Esophagus (tissue), 2 donors: ENCODE data around the gene PITPNC1. TPM values are rescaled to one million over a fixed set of nuclear protein-coding genes. Genes with fewer than 3 reads are reported as not detected.
"Not testable (repeated sequence)": the region's sequence is repeated elsewhere in the genome, so short reads cannot be mapped to it uniquely, and the experiment has no call there.

Experiments
- H3K27ac ChIP-seq, 2 donors: one replicate each; pipeline ENCODE4 v1.5.1; 2013; ENCODE audit warnings: low read depth in 2 of 2, mild to moderate bottlenecking in 2 of 2, inconsistent platforms in 1 of 2, low read length in 1 of 2, moderate library complexity in 1 of 2
- H3K27me3 ChIP-seq, 2 donors: one replicate each; pipeline ENCODE4 v1.6.1; 2013; ENCODE audit warnings: low read length in 2 of 2, control low read depth in 1 of 2, mild to moderate bottlenecking in 1 of 2; ENCODE audit not compliant: insufficient read depth in 2 of 2, control insufficient read depth in 1 of 2
- H3K36me3 ChIP-seq, 2 donors: one replicate each; pipeline ENCODE4 v1.6.1; 2013; ENCODE audit warnings: low read length in 1 of 2; ENCODE audit not compliant: control insufficient read depth in 2 of 2, insufficient read depth in 2 of 2
- H3K4me1 ChIP-seq, 2 donors: one replicate each; pipeline ENCODE4 v1.6.1; 2013; ENCODE audit warnings: low read length in 1 of 2; ENCODE audit not compliant: control insufficient read depth in 2 of 2, insufficient read depth in 2 of 2
- H3K4me3 ChIP-seq, 2 donors: one replicate each; pipeline ENCODE4 v1.5.1; 2013; ENCODE audit warnings: low read length in 2 of 2, mild to moderate bottlenecking in 2 of 2, low read depth in 1 of 2, moderate library complexity in 1 of 2
- H3K9me3 ChIP-seq, 2 donors: one replicate each; pipeline ENCODE4 v1.6.1; 2013; ENCODE audit warnings: mild to moderate bottlenecking in 2 of 2, low read depth in 1 of 2, low read length in 1 of 2, moderate library complexity in 1 of 2; ENCODE audit not compliant: control insufficient read depth in 2 of 2, insufficient read depth in 1 of 2
- WGBS, 2 donors: extraction: QIAGEN DNeasy Blood & Tissue Kit; methylation state at CpG; one replicate each; pipeline ENCODE4 v1.1.7; 2013; 5-methylcytosine and 5-hydroxymethylcytosine counted together
- polyA plus RNA-seq, 2 donors: library from polyadenylated mRNA; stranded (reverse); fragments of 200-250 nt; gene quantifications; one replicate each; pipeline ENCODE4 v1.2.3, GENCODE V29; 2013
- donor health status: healthy with polysubstance abuse.
- donor health status: Bipolar disorder and iron deficiency.

Gene PITPNC1
- polyA plus RNA-seq, 2 donors, result 7.9 to 9.6 TPM

DNA sequence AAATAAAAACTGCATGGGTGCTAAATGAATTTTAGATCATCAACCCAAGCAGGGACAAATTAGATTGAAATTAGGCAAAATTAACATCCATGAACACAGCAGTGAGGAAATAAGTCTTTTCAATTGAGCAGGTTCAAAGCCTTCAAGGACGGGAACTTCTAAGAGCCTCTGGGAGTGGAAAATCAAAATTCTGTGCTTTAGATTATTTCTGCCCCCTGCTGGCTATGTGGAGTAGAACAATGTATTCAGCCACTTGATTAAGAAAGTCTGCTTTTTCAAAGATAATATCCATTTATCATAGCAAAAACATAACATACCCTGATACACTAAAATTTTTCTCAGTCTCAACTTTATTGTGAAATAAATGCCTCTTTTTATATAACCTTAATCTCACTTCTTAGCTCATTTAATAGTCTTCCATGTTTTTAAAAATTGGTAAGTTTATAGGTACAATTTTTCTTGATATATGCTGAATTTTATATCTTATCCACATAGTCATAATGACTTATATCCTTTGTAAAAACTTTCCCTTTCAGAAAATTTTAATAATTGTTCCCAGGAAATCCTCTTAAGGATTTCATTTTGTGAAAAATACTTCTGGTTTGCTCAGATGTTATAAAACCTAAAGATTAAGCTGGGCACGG lies 312.6 kb downstream of the PITPNC1 start:
- peaks cover 2 to 6% of the 10 kb centered on the region in 2 donors for H3K36me3 ChIP-seq
- H3K27me3 ChIP-seq, result no peaks in the 10 kb centered on the region
- WGBS, 2 donors, result 44 to 46% methylated on average over 2 of the region's 2 CpGs
- H3K27ac ChIP-seq, result no peak overlapping the region
- H3K4me1 ChIP-seq, result no peaks in the 10 kb centered on the region
- no peak overlapping the region for H3K4me3 ChIP-seq
- no peaks in the 10 kb centered on the region for H3K9me3 ChIP-seq

GRCh38 chr17:67693811-67694210 lies 316.7 kb downstream of the PITPNC1 start:
- Histone ChIP-seq H3K36me3 (peaks cover 0 to 3% of the 10 kb centered on the region in 2 donors), H3K27me3 (no peaks in the 10 kb centered on the region), H3K9me3 (no peaks in the 10 kb centered on the region), H3K4me1 (no peaks in the 10 kb centered on the region), H3K27ac (no peak overlapping the region), H3K4me3 (no peak overlapping the region)

DNA sequence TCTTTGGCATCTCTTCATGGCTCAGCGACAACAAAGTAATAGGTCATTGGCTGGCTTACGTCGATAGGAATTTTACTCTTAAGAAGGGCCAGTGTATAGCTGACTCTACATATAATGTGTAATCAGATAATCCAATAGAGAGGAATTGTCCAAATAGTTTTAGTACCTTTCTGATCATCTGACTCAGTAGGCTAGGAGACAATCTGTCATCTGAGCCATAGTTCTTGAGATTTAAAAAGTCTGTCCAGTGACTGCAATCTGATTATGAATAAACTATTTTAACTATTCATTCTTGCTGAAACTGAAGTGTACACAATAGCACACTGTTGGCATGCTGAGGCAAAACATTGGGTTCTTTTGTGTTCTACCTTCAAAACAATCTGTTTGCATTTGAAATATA lies 319.3 kb downstream of the PITPNC1 start:
- no peaks in the 10 kb centered on the region for H3K27me3 ChIP-seq
- H3K4me3 ChIP-seq, result no peak overlapping the region
- WGBS, 2 donors, result 61 to 67% methylated on average over 3 of the region's 3 CpGs
- peaks cover 0 to 3% of the 10 kb centered on the region in 2 donors for H3K36me3 ChIP-seq
- no peaks in the 10 kb centered on the region for H3K9me3 ChIP-seq
- no peaks in the 10 kb centered on the region for H3K4me1 ChIP-seq
- no peak overlapping the region for H3K27ac ChIP-seq

- Histone ChIP-seq H3K9me3 (no peaks in the 10 kb centered on the region), H3K4me3 (no peak overlapping the region), H3K36me3 (peaks cover 0 to 3% of the 10 kb centered on the region in 2 donors), H3K27me3 (no peaks in the 10 kb centered on the region), H3K4me1 (no peaks in the 10 kb centered on the region), H3K27ac (no peak overlapping the region)
- 85% methylated on average over 4 of the region's 4 CpGs for WGBS, 2 donors
These were observed 319.9 kb downstream of the PITPNC1 start for GRCh38 chr17:67696853-67697498.

- H3K4me1 ChIP-seq, result no peaks in the 10 kb centered on the region
- no peak overlapping the region for H3K27ac ChIP-seq
- 69 to 73% methylated on average over 5 of the region's 5 CpGs for WGBS, 2 donors
- no peaks in the 10 kb centered on the region for H3K27me3 ChIP-seq
- no peaks in the 10 kb centered on the region for H3K36me3 ChIP-seq
- H3K4me3 ChIP-seq, result no peak overlapping the region
- H3K9me3 ChIP-seq, result no peaks in the 10 kb centered on the region
These were observed 323.1 kb downstream of the PITPNC1 start for GRCh38 chr17:67700037-67700724.

- Histone ChIP-seq H3K9me3 (no peaks in the 10 kb centered on the region), H3K36me3 (no peaks in the 10 kb centered on the region), H3K4me1 (no peaks in the 10 kb centered on the region), H3K4me3 (no peak overlapping the region), H3K27me3 (no peaks in the 10 kb centered on the region), H3K27ac (no peak overlapping the region)
- WGBS, 2 donors, result 82 to 86% methylated on average over 1 of the region's 1 CpG
These were observed 323.6 kb downstream of the PITPNC1 start for GRCh38 chr17:67700725-67701119.

- WGBS, 2 donors, result 92 to 94% methylated on average over 8 of the region's 8 CpGs
- not testable (repeated sequence) for H3K9me3 ChIP-seq
These were observed 325.8 kb downstream of the PITPNC1 start for GRCh38 chr17:67702861-67703260.

DNA sequence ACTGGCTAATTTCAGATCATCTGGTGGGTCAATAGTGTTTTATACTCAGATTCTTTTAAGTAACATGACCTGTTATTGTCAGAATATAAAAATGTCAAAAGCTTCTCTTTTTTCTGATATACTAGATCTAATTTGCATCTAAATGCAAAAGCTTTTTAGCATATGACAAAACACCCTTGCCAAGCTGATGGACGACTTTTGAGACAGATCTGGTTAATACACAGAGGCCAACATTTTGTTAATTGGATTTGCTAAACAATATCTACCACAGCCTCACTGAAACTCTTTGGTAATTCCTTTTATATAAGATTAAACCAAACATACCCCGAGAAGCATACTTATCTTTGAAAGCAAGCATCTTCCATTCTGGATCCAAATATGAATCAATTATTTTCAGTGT lies 330.4 kb downstream of the PITPNC1 start:
- no peaks in the 10 kb centered on the region for H3K9me3 ChIP-seq
- H3K4me1 ChIP-seq, result no peaks in the 10 kb centered on the region
- WGBS, 2 donors, result 66 to 76% methylated on average over 2 of the region's 2 CpGs
- no peaks in the 10 kb centered on the region for H3K27me3 ChIP-seq
- H3K36me3 ChIP-seq, result no peaks in the 10 kb centered on the region
- no peak overlapping the region for H3K4me3 ChIP-seq
- H3K27ac ChIP-seq, result no peak overlapping the region

More at GRCh38 chr17:67702861-67703260, 325.8 kb downstream of the PITPNC1 start:
- H3K4me1 ChIP-seq, H3K27me3 ChIP-seq, H3K36me3 ChIP-seq, H3K4me3 ChIP-seq, H3K27ac ChIP-seq: not testable (repeated sequence)

- H3K4me3 ChIP-seq, result no peak overlapping the region
- H3K36me3 ChIP-seq, result no peaks in the 10 kb centered on the region
- 91 to 92% methylated on average over 3 of the region's 3 CpGs for WGBS, 2 donors
- no peak overlapping the region for H3K27ac ChIP-seq
- no peaks in the 10 kb centered on the region for H3K9me3 ChIP-seq
- H3K4me1 ChIP-seq, result no peaks in the 10 kb centered on the region
- H3K27me3 ChIP-seq, result no peaks in the 10 kb centered on the region
These were observed 331.3 kb downstream of the PITPNC1 start for GRCh38 chr17:67708378-67708777.
